Adrenal gland (tissue), 5 donors: Measurements from ENCODE around the gene RSKR.

Source experiments
- POLR2A ChIP-seq, 2 donors: fragments of 450-650 bp; IDR thresholded peaks; one replicate each; pipeline ENCODE4 v1.6.1; 2017; ENCODE audit warnings: antibody characterized with exemption in 2 of 2, mild to moderate bottlenecking in 2 of 2, moderate library complexity in 1 of 2
- TF ChIP-seq, protein P1 (sequence below), 6 experiments: fragments of 450-650 bp in 4 of 6; fragments of 200-600 bp in 2 of 6; sonication (generic) in 1 of 6; IDR thresholded peaks; 1 replicate in 5 of 6; 2 replicates in 1 of 6; pipeline versions ENCODE4 v1.5.1 to v1.8.0; 2016 to 2021; ENCODE audit warnings: antibody characterized with exemption in 6 of 6, mild to moderate bottlenecking in 2 of 6, moderate library complexity in 1 of 6
- donor health status: DM: no; HTN: no; CAD: no.

- TF ChIP-seq, protein P1, sequence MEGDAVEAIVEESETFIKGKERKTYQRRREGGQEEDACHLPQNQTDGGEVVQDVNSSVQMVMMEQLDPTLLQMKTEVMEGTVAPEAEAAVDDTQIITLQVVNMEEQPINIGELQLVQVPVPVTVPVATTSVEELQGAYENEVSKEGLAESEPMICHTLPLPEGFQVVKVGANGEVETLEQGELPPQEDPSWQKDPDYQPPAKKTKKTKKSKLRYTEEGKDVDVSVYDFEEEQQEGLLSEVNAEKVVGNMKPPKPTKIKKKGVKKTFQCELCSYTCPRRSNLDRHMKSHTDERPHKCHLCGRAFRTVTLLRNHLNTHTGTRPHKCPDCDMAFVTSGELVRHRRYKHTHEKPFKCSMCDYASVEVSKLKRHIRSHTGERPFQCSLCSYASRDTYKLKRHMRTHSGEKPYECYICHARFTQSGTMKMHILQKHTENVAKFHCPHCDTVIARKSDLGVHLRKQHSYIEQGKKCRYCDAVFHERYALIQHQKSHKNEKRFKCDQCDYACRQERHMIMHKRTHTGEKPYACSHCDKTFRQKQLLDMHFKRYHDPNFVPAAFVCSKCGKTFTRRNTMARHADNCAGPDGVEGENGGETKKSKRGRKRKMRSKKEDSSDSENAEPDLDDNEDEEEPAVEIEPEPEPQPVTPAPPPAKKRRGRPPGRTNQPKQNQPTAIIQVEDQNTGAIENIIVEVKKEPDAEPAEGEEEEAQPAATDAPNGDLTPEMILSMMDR (IDR thresholded peaks at IDR 0.05): peak; percentile 35 to 69 (median 64)
- TF ChIP-seq POLR2A (IDR thresholded peaks at IDR 0.05): peak in 1 of 2 donors; percentile 40
These were observed 30.2 kb upstream of the RSKR start for GRCh38 chr17:28643983-28644786.
